Measurements from ENCODE around the gene KCNQ1.
A peak's percentile ranks its signal among the peaks of the same experiment; 100 is the strongest.
"Not testable (repeated sequence)": the region's sequence is repeated elsewhere in the genome, so short reads cannot be mapped to it uniquely, and the experiment has no call there.

The KCNQ1 gene

DNA sequence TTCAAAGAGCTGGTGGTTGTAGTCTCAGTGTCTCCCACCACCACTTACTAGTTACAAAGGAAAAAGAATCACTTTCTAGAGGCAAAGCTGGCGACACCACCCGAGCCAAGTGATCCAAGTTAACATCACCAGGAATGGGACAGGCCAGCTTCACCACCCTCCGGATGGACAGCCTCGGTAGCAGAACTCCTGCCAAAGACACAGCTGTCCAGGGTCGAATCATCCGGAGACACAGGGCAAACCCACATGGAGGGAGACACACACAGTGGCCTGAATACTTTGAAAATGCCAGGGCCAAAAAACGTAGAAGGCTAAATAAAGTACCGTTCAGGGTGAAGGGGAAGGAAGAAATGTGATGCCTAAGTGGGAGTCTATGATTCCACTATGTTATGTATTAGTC, 33.1 kb downstream of the KCNQ1 start:
- DNase-seq, result no peak

DNA sequence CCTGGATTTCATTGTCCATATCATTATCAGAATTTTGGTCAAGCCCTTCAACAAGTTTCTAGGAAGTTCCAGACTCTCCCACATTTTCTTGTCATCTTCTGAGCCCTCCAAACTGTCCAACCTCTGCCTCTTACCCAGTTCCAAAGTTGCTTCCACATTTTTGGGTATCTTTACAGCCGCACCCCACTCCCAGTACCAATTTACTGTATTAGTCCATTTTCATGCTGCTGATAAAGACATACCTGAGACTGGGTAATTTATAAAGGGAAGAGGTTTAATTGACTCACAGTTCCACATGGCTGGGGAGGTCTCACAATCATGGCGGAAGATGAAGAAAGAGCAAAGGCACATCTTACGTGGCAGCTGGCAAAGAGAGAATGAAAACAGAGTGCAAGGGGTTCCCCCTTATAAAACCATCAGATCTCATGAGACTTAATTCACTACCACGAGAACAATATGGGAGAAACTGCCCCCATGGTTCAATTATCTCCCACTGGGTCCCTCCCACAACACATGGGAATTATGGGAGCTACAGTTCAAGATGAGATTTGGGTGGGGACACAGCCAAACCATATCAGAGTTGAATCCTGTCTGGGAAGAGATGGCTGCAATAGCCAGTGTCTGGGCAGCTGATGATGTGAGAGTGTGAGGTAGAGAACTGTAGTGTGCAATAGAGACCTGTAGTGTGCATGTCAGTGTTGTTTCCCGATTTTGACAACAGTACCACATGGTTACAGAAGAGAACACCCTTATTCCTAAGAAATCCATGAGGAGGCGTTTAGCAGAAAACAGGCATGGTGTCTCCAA, 35.5 kb downstream of the KCNQ1 start:
- DNase-seq, result not testable (repeated sequence)

DNA sequence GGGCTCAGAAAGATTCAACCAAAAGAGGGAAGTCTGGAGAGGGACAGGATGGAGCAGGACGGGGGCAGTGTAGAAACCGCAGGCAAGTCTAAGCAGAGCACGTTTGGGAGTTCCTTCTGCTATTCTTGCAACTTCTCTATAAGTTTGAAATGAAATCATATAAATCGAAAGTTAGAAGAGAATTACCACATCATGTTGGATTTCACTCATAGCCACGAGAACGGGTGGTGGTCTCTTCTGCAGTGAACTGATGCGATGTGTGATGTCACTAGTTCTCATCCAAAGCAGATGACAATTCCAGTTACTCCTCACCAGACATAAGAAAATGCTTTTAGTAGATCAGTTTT, 36.0 kb downstream of the KCNQ1 start:
- no peak for DNase-seq

DNA sequence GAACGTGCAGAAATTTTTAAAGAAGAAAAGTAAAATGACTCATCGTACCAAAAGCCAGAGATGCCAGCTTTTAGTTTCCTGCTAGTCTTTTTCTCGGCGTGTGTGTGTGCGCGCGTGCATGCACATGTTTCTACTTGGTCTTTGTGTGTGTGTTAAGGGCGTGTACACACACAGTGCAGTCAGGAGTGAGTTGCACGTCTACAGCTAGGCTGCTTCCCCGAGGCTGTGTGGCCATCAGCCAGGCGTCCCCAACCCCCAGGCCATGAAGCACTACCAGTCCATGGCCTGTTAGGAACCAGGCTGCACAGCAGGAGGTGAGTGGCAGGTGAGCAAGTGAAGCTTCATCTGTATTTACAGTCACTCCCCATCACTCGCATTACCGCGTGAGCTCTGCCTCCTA, 36.4 kb downstream of the KCNQ1 start:
- no peak for DNase-seq

DNA sequence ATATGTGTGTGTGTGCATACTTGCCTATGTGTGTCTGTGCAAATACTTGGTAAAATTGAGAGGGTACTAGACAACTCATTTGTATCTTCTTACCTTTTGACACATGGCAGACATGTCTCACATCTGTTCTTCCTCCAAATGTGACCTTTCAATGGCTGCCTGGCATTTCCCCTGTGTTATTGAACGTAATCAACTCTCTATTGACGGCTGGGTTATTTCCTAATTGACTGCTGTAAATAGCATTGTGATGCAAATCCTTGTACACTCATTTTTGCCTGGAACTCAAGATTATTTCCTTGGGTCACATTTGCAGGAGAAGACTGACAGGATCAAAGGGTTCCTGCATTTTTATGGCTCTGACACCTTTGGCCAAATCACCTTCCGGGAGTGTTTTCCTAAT, 37.4 kb downstream of the KCNQ1 start:
- DNase-seq, result no peak

DNA sequence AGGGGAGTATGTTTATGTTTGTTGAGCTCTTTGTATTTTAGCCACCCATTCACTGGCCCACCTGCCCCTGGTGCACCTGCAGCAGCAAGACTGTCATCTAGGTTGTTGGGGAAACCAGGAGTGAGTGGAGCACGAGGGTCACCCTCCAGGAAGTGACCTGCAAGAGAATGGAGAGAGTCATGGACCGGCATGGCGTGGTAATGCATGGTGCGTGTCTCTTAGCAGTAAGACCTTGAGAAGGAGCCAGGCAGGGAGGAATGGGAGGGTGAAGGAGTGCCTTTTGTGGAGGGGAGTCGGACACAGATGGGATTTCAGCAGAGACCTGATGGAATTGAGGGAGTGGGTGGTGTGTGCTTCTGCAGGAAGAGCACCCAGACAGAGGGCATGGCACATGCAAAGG, 37.9 kb downstream of the KCNQ1 start:
- no peak for DNase-seq

DNA sequence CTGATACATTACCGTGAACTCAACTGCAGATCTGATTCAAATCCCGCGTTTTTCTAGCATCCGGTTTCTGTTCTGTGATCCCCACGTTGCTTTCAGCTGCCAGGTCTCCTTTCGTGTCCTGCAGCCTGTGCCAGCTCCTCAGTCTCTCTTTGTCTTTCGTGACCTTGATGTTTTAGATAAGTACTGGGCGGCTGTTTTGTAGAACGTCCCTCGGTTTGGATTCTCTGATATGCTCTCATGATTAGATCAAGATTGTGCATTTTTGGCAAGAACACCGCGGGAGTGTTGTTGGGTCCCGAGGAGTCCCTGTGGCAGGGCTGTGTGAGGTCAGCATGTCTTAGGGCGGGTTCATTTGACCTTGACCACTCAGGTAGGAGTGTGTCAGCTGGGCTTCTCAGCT, 38.6 kb downstream of the KCNQ1 start:
- DNase-seq, result no peak

DNA sequence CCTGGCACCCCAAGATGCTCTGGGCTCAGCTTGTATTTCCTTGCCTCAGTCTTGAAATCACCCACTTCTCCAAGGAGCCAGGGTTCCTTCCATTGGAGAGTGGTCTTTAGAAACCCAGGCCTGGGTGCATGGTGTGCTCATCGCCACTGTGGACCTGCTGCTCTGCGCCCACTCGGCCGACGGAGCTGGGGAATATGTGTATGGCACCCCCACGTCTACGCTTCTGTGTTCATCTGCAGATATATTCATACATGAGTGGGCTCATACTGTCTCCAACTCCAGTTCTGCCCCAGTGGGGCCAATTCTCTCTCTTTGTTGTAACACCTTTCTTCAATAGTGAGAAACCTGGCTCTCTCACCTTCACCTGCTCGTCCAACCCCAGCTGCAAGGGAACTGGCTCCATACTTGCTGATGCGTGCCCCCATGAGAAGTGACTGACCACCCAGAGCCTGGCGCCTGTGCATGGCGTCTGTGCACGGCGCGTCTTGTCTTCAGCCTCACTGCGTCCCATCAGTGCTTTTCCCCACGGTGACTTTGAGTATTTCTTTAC, 39.8 kb downstream of the KCNQ1 start:
- DNase-seq, result no peak

DNA sequence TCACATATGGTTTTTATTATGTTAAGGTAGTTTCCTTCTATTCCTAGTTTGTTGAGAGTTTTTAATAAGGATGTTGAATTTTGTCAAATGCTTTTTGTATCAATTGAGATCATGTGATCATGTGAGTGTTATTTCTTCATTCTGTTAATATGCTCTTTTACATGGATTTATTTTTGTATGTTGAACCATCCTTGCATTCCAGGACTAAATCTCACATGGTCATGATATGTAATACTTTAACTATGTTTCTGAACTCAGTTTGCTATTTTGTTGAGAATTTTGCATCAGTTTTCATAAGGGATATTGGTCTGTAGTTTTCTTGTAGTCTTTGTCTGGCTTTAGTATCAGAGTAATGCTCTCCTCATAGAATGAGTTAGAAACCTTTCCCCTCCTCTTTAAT, 43.2 kb downstream of the KCNQ1 start:
- DNase-seq, result no peak

DNA sequence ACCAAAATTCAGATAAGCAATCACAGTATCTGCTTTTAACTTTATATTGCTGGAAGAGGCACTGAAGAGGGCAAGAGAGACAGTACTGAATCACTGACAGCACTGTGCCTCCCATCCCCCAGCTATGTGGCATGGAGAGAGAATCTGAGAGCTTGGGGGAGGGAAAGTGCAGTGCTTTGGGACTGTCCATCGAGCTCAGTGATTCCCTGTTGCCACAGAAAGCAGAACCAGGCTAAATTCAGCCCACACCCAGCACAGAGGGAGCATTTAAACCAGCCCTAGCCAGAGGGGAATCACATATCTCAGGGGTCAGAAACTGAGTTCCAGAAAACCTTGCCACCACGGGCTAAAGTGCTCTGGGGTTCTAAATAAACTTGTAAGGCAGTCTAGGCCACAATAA, 44.3 kb downstream of the KCNQ1 start:
- DNase-seq, result no peak

DNA sequence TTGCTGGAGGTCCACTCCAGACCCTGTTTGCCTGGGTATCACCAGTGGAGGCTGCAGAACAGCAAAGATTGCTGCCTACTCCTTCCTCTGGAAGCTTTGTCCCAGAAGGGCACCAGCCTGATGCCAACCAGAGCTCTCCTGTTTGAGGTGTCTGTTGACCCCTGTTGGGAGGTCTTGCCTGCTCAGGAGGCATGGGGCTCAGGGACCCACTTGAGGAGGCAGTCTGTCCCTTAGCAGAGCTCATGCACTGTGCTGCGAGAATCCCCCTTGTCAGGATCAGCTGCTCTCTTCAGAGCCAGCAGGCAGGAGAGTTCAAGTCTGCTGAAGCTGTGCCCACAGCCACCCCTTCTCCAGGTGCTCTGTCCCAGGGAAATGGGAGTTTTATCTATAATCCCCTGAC, 53.1 kb downstream of the KCNQ1 start:
- not testable (repeated sequence) for DNase-seq

DNA sequence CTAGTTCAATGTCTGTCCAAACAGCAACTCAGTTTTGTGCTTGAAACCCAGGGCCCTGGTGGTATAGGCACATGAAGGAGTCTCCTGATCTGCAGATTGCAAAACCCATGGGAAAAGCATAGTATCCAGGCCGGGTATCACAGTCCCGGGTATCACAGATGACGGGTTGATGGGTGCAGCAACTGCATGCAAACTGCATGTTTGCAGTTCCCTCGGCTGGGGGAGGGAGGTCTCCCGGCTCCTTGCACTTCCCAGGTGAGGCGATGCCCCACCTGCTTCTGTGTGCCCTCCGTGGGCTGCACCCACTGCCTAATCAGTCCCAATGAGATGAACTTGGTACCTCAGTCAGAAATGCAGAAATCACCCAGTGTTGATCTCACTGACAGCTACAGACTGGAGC, 53.9 kb downstream of the KCNQ1 start:
- no peak for DNase-seq

DNA sequence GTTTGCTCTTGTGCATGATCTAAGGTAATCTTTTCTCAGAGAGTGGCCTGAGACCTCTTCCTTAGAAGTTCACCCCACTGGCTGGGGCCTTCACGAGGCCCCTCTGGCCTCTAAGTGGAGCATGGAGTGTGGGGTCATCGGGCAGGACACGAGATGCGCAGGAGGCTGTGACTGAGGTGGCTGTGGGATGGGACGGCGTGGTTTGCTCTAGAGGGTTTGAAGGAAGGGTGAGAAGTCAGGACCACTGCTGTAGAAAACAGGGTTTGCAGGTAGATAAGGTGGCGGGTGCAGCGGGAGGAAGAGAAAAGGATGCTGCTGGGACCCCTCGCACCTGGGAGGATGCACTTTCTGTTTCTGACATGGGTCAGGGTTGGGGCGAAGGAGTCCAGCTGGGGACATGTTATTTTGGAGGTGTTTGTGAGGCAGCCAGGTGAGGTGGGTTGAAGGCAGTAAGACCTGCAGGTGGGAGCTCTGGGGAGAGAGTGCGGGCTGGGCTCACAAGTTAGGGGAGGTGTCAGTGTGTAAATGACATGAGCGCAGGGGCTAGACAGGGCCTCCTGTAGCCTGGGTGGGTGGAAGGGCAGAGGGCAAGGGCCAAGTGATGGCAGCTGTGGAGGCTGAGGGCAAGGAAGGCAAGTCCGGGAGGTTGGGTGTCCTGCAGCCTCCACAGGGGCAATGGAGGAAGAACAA, 62.5 kb downstream of the KCNQ1 start:
- no peak for DNase-seq

DNA sequence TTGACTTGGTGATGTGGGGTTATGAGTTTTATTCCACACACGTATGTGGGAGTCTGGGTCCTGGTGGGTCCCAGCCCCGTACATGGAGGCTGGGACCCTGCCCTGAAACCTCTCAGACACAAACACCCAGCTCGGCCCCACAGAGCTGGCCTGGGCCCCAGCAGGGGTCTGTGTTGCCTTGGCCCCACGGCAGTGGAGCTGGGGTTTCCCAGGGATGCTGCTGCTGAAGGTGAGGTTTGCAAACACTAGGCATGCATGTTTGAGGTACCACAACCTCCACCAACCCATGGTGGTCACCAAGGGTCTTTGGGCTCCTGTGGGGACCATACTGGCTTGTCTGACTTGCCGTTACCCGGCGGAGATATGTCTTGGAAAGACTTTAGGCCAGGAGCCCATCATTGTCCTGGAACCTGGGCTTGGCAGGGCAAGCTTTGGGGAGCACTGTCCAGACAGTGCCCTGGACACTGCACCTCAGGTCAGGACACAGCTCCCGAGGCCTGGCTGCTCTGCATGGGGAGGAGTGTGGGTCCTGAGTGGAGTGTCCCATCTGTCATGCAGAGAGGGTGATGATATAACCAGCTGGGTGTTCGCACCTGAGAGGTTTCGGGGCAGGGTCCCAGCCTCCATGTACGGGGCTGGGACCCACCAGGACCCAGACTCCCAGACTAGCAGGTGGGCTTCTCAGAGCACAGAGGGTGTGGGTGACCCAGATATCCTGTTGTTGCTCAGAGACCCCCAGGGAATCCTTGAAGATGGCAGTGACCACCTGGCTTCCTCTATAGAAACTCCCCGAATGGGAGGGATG, 63.3 kb downstream of the KCNQ1 start:
- DNase-seq, result no peak

DNA sequence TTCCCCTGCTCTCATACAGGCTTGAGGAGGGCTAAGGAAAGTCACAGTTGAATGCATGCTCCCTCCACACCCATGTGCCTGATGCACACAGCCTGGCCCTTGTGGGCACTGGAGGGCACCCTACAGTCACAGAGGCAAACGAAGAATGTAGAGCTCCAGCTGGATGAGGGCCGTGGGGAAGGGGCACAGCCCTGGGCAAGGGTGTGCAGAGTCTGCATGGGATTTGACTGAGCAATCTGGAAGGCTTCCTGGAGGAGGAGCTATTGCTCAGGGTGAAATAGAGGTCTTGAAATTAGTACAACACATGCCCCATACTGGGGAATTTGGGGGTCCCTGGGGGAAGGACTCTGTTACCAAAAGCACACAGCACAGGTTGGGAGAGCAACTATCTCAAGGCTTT, 64.0 kb downstream of the KCNQ1 start:
- no peak for DNase-seq

DNA sequence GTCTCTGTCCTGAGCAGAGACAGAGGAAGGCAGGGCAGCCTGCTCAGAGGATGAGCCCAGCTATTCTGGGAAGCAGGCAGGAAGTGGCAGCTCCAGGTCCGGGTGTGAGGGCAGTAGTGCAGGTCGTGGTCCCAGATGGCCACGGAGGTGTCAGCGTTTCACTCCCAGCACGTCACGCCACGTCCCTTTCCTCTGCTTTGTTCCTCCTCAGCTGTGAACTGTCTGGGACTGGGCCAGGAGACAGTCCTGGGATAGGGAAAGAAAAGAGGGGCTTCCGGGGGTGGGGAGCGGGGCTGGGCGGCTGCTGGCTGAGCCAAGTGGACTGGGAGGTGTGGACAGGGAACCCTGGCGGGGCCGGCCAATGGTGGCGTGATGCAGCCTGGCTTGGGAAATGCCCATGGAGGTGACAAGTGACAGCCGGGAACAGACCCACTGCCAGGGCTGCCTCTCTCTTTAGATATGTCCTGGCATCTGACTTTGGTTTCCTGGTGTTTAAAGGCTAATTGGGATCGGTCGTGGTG, 64.7 kb downstream of the KCNQ1 start:
- DNase-seq, result no peak

DNA sequence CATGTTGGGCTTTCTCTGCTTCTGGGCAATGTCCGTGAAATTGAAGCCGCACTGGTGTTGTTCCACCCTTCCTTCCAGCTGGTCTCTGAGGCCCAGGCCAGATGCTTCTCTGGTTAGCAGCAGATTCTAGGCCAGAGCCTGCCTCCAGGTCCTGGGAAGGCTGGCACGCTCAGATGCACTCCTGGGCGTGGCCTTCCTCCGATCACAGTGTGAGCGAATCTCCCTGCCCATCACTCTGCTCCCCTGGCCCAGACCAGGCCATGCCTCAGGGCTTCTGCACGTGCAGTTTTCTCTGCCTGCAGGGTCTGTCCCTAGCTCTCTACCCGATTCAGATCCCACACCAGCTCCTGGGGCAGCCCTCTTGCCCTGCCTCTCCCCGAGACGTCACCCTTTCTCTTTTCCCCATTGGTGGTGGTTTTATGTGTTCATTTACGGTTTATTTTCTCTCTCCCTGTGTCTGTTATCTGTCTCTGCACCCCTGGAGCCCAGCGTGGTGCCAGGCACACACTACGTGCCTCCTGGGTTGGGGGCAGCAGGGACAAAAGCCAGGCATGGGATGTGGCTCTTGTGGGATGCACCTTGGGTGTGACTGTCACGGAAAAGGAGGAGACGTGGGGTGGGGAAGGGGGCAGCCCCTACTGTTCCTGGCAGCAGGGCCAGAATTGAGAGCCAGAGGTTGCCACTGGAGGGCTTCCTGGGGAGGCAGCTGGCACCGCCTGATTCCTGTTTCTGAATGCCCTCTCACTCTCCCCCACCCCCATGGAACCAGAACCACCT, 66.0 kb downstream of the KCNQ1 start:
- DNase-seq, result no peak

DNA sequence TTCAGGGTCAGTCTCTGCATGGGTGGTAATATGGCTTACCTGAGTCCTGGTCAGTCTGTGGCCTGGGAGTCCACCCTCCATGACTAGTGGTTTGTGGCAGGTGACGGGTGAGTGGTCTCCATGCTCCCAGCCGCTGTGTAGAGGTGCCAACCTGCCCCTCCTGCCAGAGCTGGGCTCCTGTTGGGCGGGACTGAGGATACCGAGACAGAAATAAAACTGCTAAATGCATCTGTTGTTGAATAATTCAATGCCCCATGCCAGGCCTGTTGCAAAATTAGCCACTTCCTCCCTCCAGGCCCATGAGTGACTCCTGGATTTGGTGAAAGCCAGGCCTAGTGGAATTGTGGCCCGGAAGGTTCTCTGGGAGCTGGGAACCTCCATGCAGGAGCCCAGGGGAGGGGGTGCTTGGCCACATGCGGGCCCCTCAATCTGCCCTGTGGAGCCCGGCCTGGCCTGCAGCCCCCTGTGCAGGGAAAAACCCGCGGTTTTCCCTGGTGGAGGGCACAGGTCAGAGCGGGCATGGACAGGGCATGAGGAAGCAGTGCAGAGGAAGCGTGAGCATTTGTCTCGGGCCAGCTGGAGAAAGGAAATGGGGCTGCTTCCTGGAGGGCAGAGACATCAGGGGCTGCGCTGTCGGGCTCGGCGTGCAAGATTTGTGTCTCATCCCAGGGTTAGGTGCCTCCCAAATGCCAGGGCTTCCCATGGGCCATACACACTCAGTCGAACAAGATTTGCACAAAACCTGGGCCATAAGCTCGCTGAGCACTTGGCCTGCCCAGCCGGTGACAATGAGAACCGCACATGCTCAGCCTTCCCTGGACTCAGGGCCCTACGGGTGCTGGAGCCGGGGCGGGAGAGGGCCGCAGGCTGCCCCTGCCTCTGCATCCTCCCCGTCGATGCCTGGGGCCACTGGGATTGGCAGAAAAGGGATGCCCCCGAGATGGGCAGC, 66.9 kb downstream of the KCNQ1 start:
- DNase-seq, result no peak

DNA sequence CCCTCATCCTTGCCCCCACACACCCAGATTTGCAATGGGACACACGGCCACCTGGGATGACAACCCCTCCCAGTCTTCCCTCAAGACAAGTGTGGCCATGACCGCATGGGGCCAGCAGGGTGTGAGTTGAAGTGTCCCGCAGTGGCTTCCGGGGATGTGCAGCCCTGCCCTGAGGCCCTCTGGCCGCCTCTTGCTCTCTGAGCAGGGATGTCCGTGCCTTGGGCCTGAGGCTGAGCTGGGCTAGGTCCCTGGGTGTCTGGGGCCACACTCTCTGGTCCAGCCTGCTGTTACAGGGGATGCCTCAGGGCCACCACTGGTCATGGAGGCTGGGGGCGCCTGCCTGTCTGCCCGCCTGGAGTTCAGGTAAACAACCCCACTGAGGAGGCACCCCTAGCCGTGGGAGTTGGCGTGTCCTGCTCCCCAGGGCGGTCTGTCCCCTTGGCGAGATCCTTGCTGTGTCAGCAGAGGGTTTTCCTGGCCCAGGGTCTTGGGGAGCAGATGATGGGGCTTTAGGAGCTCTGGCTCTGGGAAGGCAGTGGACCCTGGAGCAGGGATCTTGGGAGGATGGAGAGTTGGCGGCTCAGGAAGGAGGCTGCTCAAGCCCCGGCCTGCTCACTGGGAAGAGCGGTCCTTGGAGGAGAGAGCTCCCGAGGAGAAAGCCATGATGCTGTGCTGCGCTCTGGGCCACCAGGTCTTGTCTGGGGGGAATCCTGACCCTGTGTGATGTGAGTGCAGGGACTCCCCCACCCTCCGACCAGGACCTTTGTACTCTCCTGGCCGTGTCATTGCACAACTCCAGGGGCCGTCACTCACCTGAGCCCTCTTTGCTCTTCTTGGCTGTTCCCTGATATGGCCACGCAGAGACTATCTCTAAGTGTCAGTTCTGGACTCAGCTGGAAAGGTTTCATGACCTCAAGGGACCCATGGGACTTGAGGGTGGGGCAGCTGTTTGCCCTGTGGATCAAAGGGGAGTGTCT, 67.9 kb downstream of the KCNQ1 start:
- DNase-seq, result peak in 2 of 5 donors; percentile 6 to 9

DNA sequence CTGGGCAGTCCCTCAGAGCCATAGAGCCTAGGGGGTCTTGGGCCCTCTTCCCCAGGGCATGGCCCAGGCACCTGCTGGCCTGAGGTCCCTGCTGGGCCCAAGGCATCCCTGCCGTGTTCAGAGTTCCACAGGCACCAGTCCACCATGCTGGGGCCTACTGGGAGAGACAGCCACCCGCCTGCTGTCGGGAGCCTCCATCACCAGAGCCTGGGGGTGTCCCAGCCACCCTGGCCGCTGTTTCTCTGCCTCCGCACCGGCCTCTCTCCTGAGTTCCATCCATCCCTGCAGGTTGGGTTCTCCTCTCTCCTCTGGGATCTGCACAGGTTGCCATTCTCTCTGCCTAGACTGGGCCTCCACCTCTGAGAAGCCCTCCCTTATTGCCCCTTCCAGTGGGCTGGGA, 68.6 kb downstream of the KCNQ1 start:
- DNase-seq, result peak in 1 of 5 donors; percentile 7

Data from T-helper 1 cell (primary cell).